Activated naive CD8-positive, alpha-beta T cell (primary cell): ENCODE data around the gene SLC25A13.
"Not testable (repeated sequence)": the region's sequence is repeated elsewhere in the genome, so short reads cannot be mapped to it uniquely, and the experiment has no call there.

Source experiments
- H3K27ac Mint-ChIP-seq: one replicate; pipeline ENCODE4 v1.8.0; 2021; ENCODE audit warnings: mixed read lengths
- H3K27me3 Mint-ChIP-seq: one replicate; pipeline ENCODE4 v1.8.0; 2021; ENCODE audit warnings: mixed read lengths
- H3K36me3 Mint-ChIP-seq: one replicate; pipeline ENCODE4 v1.8.0; 2021; ENCODE audit warnings: mixed read lengths
- H3K4me1 Mint-ChIP-seq: one replicate; pipeline ENCODE4 v1.8.0; 2021; ENCODE audit warnings: low read depth, mixed read lengths
- H3K4me3 Mint-ChIP-seq: one replicate; pipeline ENCODE4 v1.8.0; 2021; ENCODE audit warnings: mild to moderate bottlenecking, mixed read lengths
- H3K9me3 Mint-ChIP-seq: one replicate; pipeline ENCODE4 v1.8.0; 2021; ENCODE audit warnings: low read depth, mixed read lengths

SLC25A13 gene

GRCh38 chr7:96331775-96332174, 9.9 kb upstream of the SLC25A13 start:
- H3K27ac Mint-ChIP-seq, result no peak overlapping the region
- H3K36me3 Mint-ChIP-seq, result no peaks in the 10 kb centered on the region
- H3K9me3 Mint-ChIP-seq, result no peaks in the 10 kb centered on the region
- H3K4me3 Mint-ChIP-seq, result no peak overlapping the region
- H3K27me3 Mint-ChIP-seq, result peaks cover 4% of the 10 kb centered on the region
- no peaks in the 10 kb centered on the region for H3K4me1 Mint-ChIP-seq

GRCh38 chr7:96331233-96331632, 9.3 kb upstream of the SLC25A13 start:
- H3K36me3 Mint-ChIP-seq, result no peaks in the 10 kb centered on the region
- H3K27ac Mint-ChIP-seq, result no peak overlapping the region
- no peaks in the 10 kb centered on the region for H3K4me1 Mint-ChIP-seq
- H3K27me3 Mint-ChIP-seq, result no peaks in the 10 kb centered on the region
- no peaks in the 10 kb centered on the region for H3K9me3 Mint-ChIP-seq
- no peak overlapping the region for H3K4me3 Mint-ChIP-seq

- Mint-ChIP-seq H3K36me3 (no peaks in the 10 kb centered on the region), H3K9me3 (no peaks in the 10 kb centered on the region), H3K4me1 (no peaks in the 10 kb centered on the region), H3K4me3 (no peak overlapping the region), H3K27ac (no peak overlapping the region), H3K27me3 (no peaks in the 10 kb centered on the region)
Observed at GRCh38 chr7:96330193-96330592, 8.3 kb upstream of the SLC25A13 start.

- Mint-ChIP-seq H3K9me3 (no peaks in the 10 kb centered on the region), H3K36me3 (no peaks in the 10 kb centered on the region), H3K27ac (no peak overlapping the region), H3K4me1 (no peaks in the 10 kb centered on the region), H3K27me3 (no peaks in the 10 kb centered on the region), H3K4me3 (no peak overlapping the region)
Observed at GRCh38 chr7:96329241-96329640, 7.3 kb upstream of the SLC25A13 start.

GRCh38 chr7:96328016-96328415, 6.1 kb upstream of the SLC25A13 start:
- H3K27me3 Mint-ChIP-seq, result no peaks in the 10 kb centered on the region
- H3K36me3 Mint-ChIP-seq, result no peaks in the 10 kb centered on the region
- H3K4me3 Mint-ChIP-seq, result no peak overlapping the region
- H3K9me3 Mint-ChIP-seq, result no peaks in the 10 kb centered on the region
- H3K4me1 Mint-ChIP-seq, result no peaks in the 10 kb centered on the region
- no peak overlapping the region for H3K27ac Mint-ChIP-seq

- Mint-ChIP-seq H3K9me3 (no peaks in the 10 kb centered on the region), H3K4me1 (peaks cover 5% of the 10 kb centered on the region), H3K27me3 (no peaks in the 10 kb centered on the region), H3K4me3 (no peak overlapping the region), H3K27ac (no peak overlapping the region), H3K36me3 (no peaks in the 10 kb centered on the region)
Observed at GRCh38 chr7:96327429-96327828, 5.5 kb upstream of the SLC25A13 start.

GRCh38 chr7:96326752-96327151, 4.9 kb upstream of the SLC25A13 start:
- H3K4me3 Mint-ChIP-seq, H3K9me3 Mint-ChIP-seq, H3K27me3 Mint-ChIP-seq, H3K36me3 Mint-ChIP-seq, H3K4me1 Mint-ChIP-seq, H3K27ac Mint-ChIP-seq: not testable (repeated sequence)

- Mint-ChIP-seq H3K9me3 (no peaks in the 10 kb centered on the region), H3K27me3 (no peaks in the 10 kb centered on the region), H3K27ac (peak overlapping the region; percentile 86), H3K4me3 (peak overlapping the region; percentile 93), H3K4me1 (peaks cover 29% of the 10 kb centered on the region), H3K36me3 (peaks cover 4% of the 10 kb centered on the region)
Observed at GRCh38 chr7:96322847-96323461, 1.1 kb upstream of the SLC25A13 start.

GRCh38 chr7:96322373-96322695, 436 bp upstream of the SLC25A13 start:
- Mint-ChIP-seq H3K4me3 (peak overlapping the region; percentile 93), H3K4me1 (peaks cover 29% of the 10 kb centered on the region), H3K36me3 (peaks cover 6% of the 10 kb centered on the region), H3K27ac (peak overlapping the region; percentile 86), H3K27me3 (no peaks in the 10 kb centered on the region), H3K9me3 (no peaks in the 10 kb centered on the region)

- H3K9me3 Mint-ChIP-seq, result no peaks in the 10 kb centered on the region
- H3K36me3 Mint-ChIP-seq, result peaks cover 8% of the 10 kb centered on the region
Observed at GRCh38 chr7:96321031-96321657, 754 bp downstream of the SLC25A13 start.

GRCh38 chr7:96320442-96320841, 1.5 kb downstream of the SLC25A13 start:
- Mint-ChIP-seq H3K9me3 (no peaks in the 10 kb centered on the region), H3K4me3 (peak overlapping the region; percentile 93), H3K4me1 (peaks cover 33% of the 10 kb centered on the region), H3K36me3 (peaks cover 8% of the 10 kb centered on the region), H3K27me3 (no peaks in the 10 kb centered on the region), H3K27ac (peak overlapping the region; percentile 93)

More at GRCh38 chr7:96321031-96321657, 754 bp downstream of the SLC25A13 start:
- H3K4me1 Mint-ChIP-seq, result peaks cover 32% of the 10 kb centered on the region
- peak overlapping the region; percentile 93 for H3K27ac Mint-ChIP-seq
- H3K27me3 Mint-ChIP-seq, result no peaks in the 10 kb centered on the region
- peak overlapping the region; percentile 93 for H3K4me3 Mint-ChIP-seq

- Mint-ChIP-seq H3K9me3 (no peaks in the 10 kb centered on the region), H3K4me1 (peaks cover 36% of the 10 kb centered on the region), H3K36me3 (peaks cover 8% of the 10 kb centered on the region), H3K4me3 (peak overlapping the region; percentile 2), H3K27me3 (no peaks in the 10 kb centered on the region), H3K27ac (no peak overlapping the region)
Observed at GRCh38 chr7:96319439-96319838, 2.5 kb downstream of the SLC25A13 start.

GRCh38 chr7:96316949-96317348, 4.9 kb downstream of the SLC25A13 start:
- Mint-ChIP-seq H3K4me3 (no peak overlapping the region), H3K27ac (no peak overlapping the region), H3K9me3 (no peaks in the 10 kb centered on the region), H3K36me3 (peaks cover 10% of the 10 kb centered on the region), H3K27me3 (no peaks in the 10 kb centered on the region), H3K4me1 (peaks cover 36% of the 10 kb centered on the region)

- Mint-ChIP-seq H3K4me3 (no peak overlapping the region), H3K36me3 (peaks cover 10% of the 10 kb centered on the region), H3K9me3 (no peaks in the 10 kb centered on the region), H3K4me1 (peaks cover 34% of the 10 kb centered on the region), H3K27me3 (no peaks in the 10 kb centered on the region), H3K27ac (no peak overlapping the region)
Observed at GRCh38 chr7:96315125-96315512, 6.8 kb downstream of the SLC25A13 start.

GRCh38 chr7:96314402-96315124, 7.3 kb downstream of the SLC25A13 start:
- H3K36me3 Mint-ChIP-seq, result peaks cover 10% of the 10 kb centered on the region
- H3K4me1 Mint-ChIP-seq, result peaks cover 33% of the 10 kb centered on the region
- H3K9me3 Mint-ChIP-seq, result no peaks in the 10 kb centered on the region
- H3K27ac Mint-ChIP-seq, result no peak overlapping the region
- H3K4me3 Mint-ChIP-seq, result no peak overlapping the region
- no peaks in the 10 kb centered on the region for H3K27me3 Mint-ChIP-seq
